Cardiac fibroblast (primary cell): ENCODE results near the gene PCMT1.
A peak's percentile ranks its signal among the peaks of the same experiment; 100 is the strongest.

Source experiments
- DNase-seq, 2 donors: peaks; one replicate each; pipeline versions ENCODE4 v3.0.0 to v3.0.0-alpha.2; 2010; ENCODE audit warnings: low read depth in 2 of 2
- H3K4me3 ChIP-seq, 2 donors: replicated peaks in 1 of 2; 1 replicate in 1 of 2; 2 replicates in 1 of 2; pipeline ENCODE4 v1.5.1; 2011; ENCODE audit warnings: low read depth in 2 of 2, low read length in 2 of 2, mild to moderate bottlenecking in 2 of 2, moderate library complexity in 1 of 2
- TF ChIP-seq, protein P1 (sequence below): IDR thresholded peaks from one replicate; pipeline ENCODE4 v1.5.1; 2011; ENCODE audit warnings: low read depth, mild to moderate bottlenecking, low read length, inconsistent platforms

The PCMT1 gene

DNA sequence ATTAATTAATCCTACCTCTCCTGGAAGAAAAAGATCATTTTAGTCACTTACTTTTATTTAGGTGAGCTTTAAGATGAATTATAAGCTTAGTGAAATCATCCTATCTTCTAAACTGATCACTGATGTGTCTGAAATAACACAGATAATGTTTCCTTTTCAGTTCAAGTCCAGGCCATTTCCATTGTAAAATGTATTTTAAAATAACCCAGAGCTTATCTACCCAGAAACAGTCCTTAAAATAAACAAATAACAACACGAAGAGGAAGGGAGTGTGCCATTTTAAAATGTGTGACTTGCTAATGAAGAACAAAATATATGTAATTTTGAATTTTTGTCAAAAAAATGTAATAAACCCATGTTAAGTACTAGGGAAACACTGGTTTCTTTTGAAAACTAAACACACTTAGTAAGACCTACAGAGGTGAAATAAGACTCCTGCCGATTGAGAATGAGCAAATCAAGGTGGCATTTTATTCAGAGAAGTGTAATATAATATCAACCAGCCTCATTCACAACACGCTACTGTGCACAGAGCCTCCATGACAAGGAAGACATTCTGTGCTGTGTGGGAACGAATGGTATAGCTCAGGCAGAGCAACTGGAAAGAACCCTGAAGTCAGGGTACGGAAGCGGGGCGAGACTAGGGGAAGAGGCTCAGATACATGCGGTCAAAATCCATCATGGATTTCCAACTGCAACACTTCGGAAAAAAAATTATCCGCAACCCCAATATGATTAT is 106.9 kb downstream of the PCMT1 start:
- H3K4me3 ChIP-seq: peak overlapping the region in 1 of 2 donors; percentile 45
- TF ChIP-seq, protein P1, sequence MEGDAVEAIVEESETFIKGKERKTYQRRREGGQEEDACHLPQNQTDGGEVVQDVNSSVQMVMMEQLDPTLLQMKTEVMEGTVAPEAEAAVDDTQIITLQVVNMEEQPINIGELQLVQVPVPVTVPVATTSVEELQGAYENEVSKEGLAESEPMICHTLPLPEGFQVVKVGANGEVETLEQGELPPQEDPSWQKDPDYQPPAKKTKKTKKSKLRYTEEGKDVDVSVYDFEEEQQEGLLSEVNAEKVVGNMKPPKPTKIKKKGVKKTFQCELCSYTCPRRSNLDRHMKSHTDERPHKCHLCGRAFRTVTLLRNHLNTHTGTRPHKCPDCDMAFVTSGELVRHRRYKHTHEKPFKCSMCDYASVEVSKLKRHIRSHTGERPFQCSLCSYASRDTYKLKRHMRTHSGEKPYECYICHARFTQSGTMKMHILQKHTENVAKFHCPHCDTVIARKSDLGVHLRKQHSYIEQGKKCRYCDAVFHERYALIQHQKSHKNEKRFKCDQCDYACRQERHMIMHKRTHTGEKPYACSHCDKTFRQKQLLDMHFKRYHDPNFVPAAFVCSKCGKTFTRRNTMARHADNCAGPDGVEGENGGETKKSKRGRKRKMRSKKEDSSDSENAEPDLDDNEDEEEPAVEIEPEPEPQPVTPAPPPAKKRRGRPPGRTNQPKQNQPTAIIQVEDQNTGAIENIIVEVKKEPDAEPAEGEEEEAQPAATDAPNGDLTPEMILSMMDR: no peak
- DNase-seq: no peak

DNA sequence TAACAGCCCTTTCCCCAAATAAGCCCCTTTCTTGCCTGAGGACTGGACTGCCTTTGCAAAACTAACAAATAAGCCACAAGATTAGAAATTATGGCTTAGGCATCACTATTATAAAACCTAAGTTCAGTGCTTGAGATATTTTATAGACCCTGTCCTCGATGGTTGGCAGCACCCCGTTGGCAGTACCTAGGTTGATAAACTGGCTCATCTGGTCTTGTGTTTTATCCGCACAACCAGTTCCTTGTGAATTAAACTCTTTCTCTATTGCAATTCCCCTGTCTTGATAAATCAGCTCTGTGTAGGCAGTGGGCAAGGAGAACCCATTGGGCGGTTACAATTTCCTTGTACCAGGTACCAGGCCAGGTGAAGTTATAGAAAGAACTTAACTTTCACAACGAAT is 108.0 kb downstream of the PCMT1 start:
- H3K4me3 ChIP-seq: peak overlapping the region in 1 of 2 donors; percentile 45
- no peak for DNase-seq
- TF ChIP-seq, protein P1: no peak

DNA sequence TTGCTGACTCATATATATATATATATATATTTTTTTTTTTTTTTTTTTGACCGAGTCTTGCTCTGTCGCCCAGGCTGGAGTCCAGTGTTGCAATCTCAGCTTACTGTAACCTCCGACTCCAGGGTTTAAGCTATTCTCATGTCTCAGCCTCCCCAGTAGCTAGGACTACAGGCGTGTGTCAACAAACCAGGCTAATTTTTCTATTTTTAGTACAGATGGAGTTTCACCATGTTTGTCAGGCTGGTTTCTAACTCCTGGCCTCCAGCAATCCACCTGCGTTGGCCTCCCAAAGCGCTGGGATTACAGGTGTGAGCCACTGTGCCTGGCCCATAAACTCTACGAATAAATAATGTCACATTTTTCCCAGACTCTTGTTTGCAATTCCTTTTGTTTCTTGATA is 109.8 kb downstream of the PCMT1 start:
- no peak overlapping the region for H3K4me3 ChIP-seq
- TF ChIP-seq, protein P1: no peak
- peak; percentile 84 to 94 for DNase-seq

DNA sequence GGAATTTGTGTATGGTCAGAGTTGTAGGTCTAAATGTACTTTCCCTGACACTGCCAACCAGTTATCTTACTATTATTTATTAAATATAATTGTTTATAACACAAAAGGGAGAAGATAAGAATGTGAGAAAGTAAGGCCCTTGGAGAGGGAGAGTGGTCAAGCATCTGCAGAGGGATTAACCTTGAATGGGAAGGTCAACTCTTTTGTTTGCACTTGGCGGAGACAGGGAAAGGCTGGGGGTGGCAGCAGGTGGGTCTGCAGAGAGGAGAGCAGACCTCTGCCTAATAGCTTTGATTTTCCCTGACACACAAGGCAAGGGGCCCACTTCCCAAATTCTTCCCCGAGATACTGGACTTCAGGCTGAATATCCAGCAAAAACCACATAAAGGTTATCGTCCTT is 110.4 kb downstream of the PCMT1 start:
- TF ChIP-seq, protein P1: no peak
- no peak for DNase-seq
- no peak overlapping the region for H3K4me3 ChIP-seq

DNA sequence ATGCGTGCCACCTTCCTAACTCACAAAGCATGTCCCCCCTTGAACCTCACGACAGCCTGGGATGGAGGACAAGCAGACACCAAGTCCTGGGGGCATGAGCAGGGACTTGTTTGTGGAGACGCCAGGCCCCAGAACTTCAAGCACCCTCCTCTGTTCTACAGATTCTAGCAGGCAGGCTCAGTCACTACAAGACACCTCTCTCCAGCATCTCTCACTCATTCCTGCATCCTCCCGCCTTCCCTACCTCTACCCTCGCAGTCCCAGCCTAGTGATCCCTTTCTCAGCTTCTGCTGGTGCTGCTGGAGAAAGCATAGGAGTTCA is 110.9 kb downstream of the PCMT1 start:
- TF ChIP-seq, protein P1: no peak
- no peak overlapping the region for H3K4me3 ChIP-seq
- DNase-seq: no peak
